ENCODE data around the gene PPP2R5A.
A peak's percentile ranks its signal among the peaks of the same experiment; 100 is the strongest.

Gene PPP2R5A

DNA sequence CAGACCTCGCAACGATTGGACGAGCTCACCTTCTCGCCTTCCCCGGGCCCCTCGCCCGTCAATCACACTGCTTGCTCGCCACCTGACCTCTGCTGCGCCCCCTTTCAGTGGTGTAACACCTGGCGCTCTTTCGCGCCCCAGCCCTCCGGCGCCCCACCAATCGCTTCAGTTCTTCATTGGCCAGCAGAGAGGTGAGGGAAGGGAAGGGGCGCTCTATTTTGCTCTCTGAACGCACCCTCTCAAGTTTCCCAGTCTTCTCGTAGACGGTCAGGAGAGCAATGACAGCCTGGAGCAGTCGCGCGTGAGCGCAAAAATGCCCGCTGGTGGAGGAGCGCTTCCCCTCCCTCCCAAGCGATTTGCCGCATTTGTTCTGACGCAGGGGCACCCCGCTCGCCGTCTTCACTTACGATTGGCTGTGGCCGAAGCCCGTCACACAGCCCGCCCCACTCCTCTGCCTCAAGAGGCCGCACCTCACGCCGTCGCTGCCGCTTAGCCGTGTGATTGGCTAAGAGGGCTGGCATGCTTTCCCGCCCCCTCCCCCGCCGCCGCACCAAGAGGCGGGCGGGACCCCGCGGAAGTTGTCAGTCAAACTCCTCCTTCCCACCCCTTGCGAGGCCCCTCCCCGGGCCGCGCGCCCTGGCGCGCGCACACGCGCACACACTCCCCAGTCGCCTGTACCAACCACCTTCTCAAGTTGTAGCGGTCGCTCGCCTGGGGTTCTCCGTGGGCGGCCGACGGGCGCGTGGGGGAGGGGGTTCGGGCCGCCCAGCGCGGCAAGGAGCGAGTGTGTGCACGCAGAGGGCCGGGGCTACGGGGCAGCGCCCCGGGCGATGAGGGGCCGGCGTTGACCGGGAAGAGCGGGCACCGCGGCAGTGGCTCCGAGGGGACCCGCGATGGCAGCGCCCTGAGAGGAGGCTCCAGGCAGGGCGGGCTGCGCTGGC lies at the start of gene PPP2R5A:
Gene PPP2R5A (plus strand): TSS at position 667 of the 941 bp plus-strand sequence. CDS start 701 bp downstream, outside the sequence.
- DNase-seq (ENCODE audit: low spot score) = peak; percentile 98

DNA sequence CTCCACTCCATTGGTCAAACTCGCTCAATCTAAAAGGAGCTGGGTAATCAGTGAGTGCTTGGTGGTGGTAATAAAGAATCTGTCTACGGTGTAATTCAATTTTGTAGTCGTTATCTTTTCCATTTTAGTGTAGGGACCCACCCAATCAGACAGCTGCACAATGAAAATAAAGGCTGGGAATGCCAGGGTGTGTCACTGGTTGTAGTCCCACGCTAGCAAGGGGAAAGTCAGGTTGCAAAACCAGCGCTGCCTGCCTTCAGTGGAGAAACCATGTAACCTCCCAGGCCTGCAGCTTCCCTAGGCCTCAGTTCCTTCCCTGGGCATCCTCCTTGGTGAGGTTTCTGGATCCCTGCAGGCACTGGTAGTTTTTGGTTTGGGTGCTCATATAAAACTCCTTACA lies 49.4 kb upstream of the PPP2R5A start:
- no peak for DNase-seq (ENCODE audit: low spot score)

DNA sequence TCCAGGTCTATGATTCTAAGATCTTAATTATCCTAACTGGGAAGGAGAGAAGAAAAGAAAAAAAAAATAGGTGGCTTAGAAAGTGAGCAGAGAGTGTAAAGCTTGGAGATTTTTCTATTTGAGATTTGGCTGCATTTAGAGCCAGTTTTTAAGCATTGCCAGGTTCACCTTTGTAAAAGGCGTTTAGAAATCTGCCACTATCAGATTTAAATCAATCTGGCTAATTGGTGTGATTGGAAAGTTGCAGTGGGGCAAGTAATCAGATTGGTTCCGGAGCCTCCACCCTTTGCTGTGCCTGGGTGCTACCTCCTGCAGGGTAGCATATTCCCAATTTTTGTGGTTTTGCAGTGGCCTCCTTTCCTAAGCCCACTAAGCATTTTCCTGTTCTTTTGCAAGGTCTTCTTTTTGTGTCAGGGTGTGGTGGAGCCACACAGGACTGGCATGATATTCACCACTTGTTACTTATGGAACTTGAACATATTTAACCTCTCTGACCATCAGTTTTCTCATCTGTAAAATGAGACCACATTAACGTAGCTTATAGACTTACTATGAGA lies 48.5 kb upstream of the PPP2R5A start:
- DNase-seq (ENCODE audit: low spot score) = no peak

DNA sequence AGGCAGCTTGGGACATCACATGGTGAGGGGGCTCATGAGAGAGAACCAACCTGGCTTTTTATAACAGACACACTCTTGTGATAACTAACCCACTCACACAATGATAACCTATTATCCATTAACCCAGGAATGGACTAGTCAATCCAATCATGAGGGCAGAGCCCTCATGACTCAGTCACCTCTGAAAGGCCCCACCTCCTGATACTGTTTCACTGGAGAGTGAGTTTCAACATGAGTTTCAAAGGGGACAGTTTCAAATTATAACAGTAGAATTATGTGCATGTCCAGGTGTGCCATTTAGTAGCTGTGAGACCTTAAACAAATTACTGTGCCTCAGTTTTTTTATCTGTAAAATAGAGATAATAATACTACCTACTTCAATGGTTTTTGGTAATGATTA lies 47.6 kb upstream of the PPP2R5A start:
- DNase-seq (ENCODE audit: low spot score) = no peak

DNA sequence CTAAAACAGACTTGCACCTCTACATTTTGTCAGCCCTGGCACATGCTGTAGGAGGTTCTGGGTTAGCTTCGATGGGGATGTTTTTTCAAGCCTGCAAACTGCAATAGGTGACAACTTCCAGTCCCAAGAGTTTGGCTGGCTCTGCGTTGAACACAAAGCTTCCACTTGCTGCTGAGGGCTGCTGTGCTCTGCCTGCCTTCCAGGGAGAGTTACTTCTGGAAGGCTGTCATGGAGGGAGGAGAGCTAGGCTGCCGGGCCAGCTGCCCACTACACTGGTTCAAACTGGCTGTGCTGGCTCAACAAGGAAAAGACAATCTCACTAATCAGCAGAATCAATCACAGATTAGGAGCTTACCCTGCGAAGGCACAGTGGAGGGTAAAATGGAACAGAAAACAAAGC lies 46.7 kb upstream of the PPP2R5A start:
- DNase-seq (ENCODE audit: low spot score) = no peak

DNA sequence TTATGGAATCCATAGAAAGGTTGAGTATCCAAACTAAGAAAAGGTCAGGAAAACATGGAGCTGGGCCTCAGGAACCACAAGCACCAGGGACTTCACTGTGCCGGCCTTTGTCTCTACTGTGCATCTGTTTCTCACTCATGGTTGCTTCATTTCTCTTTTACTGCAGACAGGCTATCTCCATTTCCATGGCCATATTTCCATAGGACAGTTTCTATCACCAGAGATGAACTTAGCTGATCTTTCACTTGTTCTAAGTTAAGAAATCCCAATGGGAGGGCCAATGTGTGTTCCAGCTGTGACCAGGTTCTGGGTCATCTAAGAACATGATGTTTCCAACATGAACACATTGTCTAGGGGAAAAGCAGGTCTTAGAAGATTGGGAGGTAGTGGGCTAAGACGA lies 43.7 kb upstream of the PPP2R5A start:
- DNase-seq (ENCODE audit: low spot score) = no peak

DNA sequence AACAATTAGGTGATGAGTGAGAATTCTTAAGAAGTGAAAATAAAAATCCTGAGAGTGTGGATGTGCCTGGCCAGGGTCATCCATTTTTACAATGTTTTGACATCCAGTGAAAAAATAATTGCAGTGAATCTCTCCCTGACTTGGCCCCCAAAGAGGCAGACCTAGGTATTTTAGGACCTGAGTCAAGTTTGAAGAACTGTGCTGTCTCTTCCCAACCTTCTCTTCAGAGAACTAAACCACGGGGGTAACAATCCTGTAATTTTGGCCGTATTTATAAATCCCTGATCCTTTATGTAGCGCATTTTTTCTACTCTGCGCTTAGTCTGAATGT lies 43.3 kb upstream of the PPP2R5A start:
- DNase-seq (ENCODE audit: low spot score) = no peak

DNA sequence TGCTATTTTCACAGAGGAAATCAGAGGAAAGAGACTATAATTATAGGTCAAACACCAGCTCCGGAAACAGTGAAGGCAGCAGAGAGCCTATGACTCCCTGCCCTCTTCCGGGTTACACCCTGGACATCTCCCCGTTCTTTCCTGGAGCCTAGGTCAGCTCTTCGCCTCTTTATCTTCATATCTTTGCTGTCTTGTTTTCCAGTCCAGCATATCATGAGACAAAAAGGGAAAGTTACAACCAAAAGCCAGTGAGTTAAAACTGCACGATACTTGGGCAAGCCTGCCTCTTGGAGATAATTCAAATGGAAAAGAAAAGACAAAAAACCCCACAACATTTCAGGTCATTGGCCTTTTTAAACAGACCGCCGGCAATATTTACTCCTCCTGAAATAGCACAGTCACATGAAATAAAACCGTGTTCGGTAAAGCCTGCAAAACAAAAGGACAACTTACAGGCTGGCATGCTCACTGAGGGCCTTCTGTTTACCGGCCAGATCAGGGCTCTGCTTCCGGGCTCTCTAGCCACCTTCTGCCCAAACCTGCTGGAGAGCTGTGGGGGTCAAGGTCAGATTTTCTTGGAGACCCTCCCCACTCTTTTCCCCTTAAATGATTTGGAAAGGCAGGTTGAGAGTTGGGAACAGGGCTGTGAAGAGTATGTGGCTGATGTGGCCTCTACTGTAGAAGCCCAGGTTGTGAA lies 42.8 kb upstream of the PPP2R5A start:
- DNase-seq (ENCODE audit: low spot score) = no peak

DNA sequence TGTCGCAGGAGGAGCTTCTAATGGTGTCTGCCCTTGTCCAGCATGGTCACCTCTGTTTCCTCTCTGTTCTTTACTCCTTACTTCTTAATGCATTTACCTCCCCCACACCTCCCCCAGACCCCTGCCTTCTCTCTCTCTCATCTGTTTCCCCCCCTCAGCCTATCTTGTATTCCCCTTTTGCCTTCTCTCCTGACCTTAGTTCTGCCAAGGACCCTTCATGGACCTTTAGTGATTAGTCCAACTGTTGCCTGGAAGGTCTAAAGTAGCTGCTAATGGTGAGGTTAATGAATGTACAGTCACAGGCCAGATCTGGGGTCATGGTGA lies 42.3 kb upstream of the PPP2R5A start:
- no peak for DNase-seq (ENCODE audit: low spot score)

DNA sequence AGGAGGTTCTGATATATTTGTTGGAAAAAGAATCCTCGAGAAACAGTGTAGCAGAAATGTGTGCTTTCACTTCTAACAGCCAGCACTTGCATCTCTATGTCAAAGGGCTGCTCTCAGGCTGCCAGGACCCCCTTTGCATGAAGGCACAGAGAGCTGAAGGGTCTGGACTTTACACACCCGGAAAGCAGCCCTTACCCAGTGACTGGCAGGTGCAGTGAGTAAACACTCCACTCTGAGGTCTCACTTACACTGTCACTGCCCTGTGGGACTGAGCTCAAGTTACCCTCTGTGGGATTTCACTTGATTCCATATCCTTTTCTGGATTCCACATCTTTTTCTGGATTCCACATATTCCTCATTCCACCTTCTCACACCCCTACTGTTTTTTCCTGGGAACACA lies 40.8 kb upstream of the PPP2R5A start:
- no peak for DNase-seq (ENCODE audit: low spot score)

DNA sequence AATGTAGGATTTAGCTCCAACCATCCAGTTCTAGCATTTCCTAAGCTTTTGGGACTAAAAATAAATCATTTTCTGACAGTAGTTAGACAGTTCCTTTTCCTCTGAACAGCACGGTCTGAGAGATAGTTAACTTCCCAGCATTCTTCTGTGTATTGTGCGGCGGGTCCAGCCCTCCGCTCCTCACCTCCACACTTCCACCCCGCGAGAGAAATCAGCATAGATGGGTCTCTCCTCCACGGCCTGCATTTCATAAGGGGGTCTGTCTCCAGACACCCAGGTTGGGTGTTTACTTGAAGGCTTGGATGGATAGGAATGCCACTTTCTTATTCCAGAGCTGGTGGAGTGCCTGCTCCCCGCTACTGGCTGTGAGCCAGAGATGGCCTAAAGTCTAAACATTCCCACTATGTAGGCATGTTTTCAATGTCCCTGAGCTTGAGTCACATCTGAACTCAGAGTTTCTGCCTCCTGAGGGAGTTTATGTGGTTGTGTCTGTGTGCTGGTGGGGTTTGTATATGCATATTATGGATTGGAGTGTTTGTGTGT lies 38.0 kb upstream of the PPP2R5A start:
- DNase-seq (ENCODE audit: low spot score) = no peak

DNA sequence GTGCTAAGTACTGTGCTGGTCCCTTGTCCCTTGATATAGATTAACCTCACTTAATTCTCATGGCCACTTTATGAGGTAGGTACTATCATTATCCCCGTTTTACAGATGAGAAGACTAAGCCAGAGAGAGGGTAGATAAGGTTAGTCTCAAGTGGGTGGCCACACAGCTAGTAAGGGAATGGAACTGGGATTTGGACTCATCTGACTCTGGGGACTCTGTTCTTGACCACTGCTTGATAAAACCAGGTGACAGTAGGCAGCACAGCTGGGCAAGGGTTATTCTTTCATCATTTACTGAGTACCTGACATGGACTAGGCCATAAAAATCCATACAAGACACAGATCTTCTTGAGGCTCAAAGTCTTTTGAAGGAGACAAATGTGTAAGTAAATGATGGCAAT lies 37.2 kb upstream of the PPP2R5A start:
- DNase-seq (ENCODE audit: low spot score) = no peak

DNA sequence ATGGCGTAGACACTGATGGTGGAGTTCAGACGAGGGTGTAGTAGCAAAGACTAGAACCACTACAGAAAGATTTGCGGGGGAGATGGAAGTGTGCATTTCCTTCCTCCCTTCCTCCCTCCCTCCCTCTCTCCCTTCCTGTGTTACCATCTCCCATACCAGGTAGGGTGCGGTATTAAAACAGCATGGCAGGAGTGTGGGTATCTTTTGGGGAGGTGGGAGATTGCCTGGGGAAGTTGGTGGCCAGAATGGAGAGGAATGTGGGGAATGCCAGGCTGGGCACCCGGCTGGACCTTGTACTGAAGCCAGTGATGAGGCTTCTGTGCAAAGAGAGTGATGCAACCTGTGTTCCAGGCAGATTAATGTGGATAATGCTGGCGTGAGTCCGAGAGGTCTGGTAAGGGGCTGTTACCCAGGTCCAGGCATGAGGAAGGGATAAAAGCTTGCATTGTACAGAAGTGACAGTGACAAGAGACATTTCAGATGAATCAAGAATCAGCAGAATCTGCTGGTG lies 30.3 kb upstream of the PPP2R5A start:
- no peak for DNase-seq (ENCODE audit: low spot score)

DNA sequence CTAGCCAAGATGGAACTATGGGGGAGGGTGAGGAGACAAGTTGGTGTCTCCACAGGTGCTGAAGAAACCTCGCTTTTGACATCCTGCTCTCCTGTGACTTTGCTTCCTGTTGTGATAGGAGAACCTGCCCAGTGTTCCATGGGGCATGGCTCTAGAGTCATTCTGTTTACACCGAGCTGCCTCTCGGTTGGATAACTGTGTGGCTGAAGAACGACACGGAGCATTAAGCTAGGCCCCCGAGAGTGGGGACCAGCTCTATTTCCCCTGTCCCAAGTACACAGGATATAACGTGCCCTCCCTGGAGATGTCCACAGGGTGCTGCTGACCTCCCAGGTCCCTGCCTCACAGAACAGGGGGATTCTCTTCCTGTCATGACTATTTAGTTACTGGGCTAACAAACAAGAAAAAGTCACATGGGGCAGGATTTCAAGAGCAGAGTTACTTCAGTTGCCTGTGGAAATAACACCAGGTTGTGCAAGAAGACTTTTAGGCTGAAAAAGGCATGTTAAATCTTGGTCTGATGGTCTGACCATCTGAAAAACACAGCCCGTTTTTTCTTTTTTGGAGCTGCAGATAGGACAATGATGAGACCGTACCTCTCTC lies 29.4 kb upstream of the PPP2R5A start:
- no peak for DNase-seq (ENCODE audit: low spot score)

DNA sequence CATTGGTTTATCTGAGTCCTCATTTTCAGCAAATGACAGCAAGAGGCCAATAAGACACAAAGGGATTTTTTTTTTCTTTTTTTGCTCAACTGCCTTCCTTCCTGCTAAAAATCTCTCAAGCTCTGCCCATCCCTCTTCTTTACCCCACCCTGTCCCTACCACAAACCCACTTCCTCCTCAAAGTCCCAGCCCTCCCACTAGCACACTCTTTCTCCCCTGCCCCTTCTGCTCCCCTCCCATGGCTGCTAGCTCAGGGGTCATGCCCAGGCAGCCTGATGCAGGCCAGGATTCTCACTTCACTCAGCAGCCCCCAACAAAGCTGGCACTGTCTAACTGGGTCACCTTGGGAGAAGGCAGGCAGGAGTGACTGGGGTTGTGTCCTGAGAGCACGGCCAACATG lies 28.8 kb upstream of the PPP2R5A start:
- DNase-seq (ENCODE audit: low spot score) = no peak

DNA sequence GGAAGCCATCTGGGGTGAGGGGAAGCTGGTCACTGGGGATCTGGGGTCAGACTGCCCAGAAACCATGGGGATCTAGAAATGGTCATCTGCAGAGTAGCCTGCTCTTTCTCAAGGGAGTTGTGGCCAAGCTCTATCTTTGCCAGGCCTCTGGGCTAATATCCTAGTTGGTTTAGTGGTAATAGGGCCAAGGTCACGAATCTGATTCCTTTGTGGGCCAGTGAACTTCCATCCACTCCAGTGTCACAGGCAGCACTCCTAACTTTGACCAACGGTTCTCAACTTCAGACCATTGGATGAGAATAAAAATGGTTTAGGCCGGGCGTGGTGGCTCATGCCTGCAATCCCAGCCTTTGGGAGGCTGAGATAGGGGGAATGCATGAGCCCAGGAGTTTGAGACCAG lies 28.1 kb upstream of the PPP2R5A start:
- no peak for DNase-seq (ENCODE audit: low spot score)

DNA sequence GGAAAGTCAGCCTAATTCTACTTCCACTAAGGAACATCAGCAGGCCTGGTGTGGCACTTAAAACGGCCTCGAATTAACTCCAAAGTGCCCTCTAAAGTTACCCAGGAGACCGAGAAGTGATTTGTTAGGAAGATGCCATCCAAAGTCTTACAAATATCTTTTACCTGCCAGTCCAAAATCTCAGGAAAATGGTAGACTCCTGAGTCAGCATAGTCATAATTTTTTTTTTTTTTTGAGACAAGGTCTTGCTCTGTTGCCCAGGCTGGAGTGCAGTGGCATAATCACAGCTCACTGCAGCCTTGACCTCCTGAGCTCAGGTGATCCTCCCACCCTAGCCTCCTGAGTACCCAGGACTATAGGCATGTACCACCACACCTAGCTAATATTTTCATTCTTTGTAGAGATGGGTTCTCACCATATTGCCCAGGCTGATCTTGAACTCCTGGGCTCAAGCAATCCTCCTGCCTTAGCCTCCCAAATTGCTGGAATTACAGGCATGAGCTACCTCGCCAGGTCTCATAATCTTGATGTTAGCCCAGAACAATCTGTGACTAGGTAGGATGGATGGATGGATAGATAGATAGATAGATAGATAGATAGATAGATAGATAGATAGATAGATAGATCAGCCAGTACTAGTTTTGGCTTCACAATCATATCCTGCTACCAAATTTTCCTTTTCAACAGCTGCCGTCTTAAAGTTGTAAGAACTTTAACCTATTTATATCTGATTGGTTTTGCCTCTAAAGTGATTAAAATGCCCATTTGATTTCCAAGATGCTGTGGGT lies 25.3 kb upstream of the PPP2R5A start:
- DNase-seq (ENCODE audit: low spot score) = no peak

DNA sequence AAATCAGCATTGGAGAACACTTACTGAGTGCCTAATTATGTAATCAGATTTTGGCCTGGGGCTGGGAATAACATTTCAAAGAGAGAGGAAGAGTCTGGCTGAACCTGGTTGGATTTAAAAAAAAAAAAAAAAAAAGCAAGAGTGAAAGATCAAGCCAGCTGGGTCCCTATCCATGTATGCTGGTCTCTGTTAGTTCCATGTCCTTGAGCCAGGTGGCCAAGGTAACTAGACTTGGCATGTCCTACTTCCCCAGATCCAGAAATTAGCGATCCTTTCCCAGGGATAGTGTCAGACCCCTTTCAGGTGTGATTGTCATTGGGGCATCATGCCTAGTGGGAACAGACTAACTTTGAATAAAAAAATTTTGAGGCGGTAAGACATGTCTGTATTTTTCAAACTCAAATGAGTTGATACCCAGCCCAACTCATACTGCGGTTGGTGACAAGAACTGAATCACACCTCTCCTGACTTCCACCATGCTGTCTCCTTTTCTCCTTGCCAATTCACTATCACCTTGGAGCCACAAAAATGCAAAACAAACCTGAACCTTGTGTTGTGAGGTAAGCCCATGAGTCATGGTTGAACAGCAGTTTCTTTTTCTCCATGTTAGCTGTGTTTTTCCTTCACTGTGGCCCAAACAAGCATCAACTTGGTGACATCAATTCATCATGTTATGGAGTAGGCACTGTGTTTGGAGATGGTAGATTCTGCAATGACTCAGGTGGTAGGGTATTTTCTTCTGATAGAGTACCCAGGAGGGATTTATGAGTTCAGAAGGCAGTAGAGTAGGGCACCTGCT lies 24.5 kb upstream of the PPP2R5A start:
- DNase-seq (ENCODE audit: low spot score) = no peak

DNA sequence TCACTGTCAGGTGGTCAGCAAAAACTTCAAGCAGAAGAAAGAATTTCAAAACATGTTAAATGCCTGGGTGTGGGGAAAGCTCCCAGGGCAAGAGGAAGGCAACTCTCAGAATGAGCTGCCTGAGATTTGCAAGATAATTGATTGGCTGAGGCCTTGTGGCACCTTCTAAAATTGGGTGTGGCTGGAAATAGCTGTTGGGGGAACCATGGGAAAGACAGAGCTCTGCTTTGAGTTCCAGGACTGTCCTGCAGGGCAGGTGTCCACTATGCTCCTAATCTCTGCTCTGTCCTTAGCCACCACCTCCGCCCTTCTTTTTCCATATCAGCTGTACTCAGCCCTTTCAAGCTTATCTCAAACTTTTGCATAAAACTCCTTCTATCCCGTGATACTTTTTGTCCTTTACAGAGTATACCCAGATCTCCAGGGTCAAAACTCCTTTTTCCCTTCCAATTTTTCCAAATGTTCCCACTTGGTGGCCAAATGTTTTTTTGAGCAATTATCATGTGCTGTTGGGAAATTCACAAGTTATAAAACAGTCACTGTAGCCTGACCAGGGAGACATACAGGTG lies 23.8 kb upstream of the PPP2R5A start:
- no peak for DNase-seq (ENCODE audit: low spot score)

DNA sequence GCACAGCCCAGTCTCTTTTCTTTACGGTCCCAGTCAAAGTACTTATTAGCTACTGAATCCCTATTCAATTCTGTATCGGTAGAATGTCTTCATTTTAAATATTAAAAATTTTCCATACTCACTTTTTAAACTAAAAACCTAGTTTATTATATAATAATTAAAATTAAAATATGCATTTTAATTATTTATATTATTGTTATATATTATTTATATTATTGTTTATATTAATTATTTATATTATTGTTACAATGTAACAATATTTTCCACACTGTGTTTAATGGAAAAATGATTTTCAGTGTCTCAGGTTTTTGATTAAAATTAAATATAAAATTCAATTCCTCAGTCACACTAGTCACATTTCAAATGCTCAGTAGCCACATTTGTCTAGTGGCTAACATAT lies 18.2 kb upstream of the PPP2R5A start:
- no peak for DNase-seq (ENCODE audit: low spot score)

All from germinal center (tissue), 1 donor.